ACHN (cell line): ENCODE results near the gene PLAGL2.
"Not testable (repeated sequence)": the region's sequence is repeated elsewhere in the genome, so short reads cannot be mapped to it uniquely, and the experiment has no call there.

Source experiments
- DNase-seq: peaks from one replicate; pipeline ENCODE4 v3.0.0-alpha.2; 2015
- in situ Hi-C: cut with HindIII; loops from 2 replicates; pipeline ENCODE4 v1.10.0; 2017; ENCODE audit warnings: low sequenced_read_pairs, low pct_ligation_motif_present, low pct_unique_long_range_greater_than_20kb

Gene PLAGL2

GRCh38 chr20:32207626-32208498 is at the start of gene PLAGL2, which contains the start of gene POFUT1:
PLAGL2 (minus strand) TSS chr20:32207743; CDS start chr20:32202178, 5,565 bp downstream.
POFUT1 (plus strand) TSS chr20:32207880; CDS start chr20:32207942, 62 bp downstream.
- DNase-seq: peak; percentile 86
- in situ Hi-C loops: no loop called here

- in situ Hi-C loops: no loop called here
- DNase-seq: no peak
Measured at GRCh38 chr20:32252189-32252588, 44.6 kb upstream of the PLAGL2 start.

DNA sequence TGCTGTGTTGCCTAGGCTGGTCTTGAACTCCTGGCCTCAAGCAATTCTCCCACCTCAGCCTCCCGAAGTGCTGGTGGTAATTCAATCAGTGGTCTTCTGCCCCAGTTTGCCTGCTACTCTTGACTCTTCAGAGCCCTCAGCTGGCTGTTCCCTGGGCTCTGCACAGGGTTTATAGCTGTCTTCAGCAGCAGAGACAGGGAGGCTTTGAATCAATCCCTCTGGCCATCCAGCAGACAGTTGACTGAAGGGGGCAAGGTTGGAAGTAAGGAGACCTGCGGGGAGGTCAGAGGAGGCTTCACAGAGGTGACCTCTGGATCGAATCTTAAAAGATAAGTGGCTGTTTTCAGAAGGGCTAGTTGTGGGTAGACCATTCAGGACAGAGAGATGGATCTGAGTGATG is 43.9 kb upstream of the PLAGL2 start:
- in situ Hi-C loops: no loop called here

DNA sequence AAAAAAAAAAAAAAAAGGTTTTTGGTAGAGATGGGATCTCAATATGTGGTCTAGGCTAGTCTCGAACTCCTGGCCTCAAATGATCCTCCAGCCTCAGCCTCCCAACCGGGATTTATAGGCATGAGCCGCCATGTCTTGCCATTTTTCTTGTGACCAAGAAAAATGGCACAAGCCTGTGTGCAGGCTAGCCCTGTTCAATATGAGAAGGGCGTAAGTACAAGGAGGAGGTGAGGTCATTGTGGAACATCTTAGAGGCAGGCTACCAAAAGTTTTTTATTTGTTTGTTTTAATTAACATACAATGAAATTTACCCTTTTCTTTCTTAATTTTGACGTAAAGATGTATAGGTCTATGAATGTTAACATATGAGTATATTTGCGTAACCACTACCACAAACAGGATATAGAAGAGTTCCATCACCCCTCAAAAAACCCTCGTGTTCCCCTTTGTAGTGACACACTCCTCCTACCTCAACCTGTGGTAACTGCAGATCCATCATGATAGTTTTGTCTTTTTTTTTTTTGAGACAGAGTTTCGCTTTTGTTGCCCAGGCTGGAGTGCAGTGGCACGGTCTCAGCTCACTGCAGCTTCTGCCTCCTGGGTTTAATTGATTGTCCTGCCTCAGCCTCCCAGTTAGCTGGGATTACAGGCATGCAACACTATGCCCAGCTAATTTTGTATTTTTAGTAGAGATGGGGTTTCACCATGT is 41.6 kb upstream of the PLAGL2 start:
- in situ Hi-C loops: no loop called here
- DNase-seq: no peak

More for the DNA sequence above, 43.9 kb upstream of the PLAGL2 start:
- no peak for DNase-seq

- in situ Hi-C loops: no loop called here
Measured at GRCh38 chr20:32248043-32248442, 40.5 kb upstream of the PLAGL2 start.

DNA sequence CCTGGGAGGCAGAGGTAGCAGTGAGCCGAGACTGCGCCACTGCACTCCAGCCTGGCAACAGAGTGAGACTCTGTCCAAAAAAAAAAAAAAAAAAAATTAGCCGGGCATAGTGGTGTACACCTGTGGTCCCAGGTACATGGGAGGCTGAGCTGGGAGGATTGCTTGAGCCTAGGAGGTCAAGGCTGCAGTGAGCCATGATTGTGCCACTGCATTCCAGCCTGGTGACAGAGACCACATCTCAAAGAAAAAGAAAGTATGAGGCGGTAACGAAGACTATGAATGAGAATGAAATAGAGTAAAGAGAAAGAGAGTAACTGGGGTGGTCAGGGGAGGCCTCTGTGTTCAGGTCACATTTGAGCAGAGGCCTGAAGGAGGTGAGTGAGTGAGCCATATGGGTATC is 38.7 kb upstream of the PLAGL2 start:
- DNase-seq, in situ Hi-C loops: not testable (repeated sequence)

More at GRCh38 chr20:32248043-32248442, 40.5 kb upstream of the PLAGL2 start:
- no peak for DNase-seq

DNA sequence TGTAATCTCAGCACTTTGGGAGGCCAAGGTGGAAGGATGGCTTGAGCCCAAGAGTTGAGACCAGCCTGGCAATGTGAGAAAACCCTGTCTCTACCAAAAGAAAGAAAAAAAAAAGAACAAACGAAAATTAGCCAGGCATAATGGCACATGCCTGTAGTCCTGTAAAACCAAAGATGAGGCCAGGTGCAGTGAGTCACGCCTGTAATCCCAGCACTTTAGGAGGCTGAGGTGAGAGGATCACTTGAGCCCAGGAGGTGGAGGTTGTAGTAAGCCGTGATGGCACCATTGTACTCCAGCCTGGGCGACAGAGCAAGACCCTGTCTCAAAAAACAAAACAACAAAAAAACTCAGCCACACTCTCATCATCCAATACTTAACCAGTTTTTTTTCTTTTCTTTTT is 37.4 kb upstream of the PLAGL2 start:
- in situ Hi-C loops: no loop called here
- DNase-seq: no peak

GRCh38 chr20:32244150-32244823 is 36.7 kb upstream of the PLAGL2 start:
- in situ Hi-C loops: no loop called here
- DNase-seq: no peak

DNA sequence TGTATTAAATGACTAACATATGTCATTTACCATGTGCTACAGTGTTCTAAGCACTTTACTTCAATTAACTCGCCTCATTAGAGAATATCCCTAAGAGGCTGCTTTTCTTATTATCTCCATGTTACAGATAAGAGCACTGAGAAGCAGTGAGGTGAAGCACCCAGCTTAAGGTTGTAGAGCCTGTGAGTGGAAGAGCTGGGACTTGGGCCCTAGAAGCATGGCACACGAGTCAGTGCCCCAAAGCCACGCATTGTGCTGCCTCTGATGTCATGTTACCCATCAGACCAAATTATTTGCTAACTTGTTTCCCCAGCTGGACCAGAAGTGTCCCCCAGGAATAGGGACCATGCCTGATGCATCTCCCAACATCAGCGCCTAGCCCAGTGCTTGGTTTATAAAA is 34.3 kb upstream of the PLAGL2 start:
- in situ Hi-C loops: no loop called here

DNA sequence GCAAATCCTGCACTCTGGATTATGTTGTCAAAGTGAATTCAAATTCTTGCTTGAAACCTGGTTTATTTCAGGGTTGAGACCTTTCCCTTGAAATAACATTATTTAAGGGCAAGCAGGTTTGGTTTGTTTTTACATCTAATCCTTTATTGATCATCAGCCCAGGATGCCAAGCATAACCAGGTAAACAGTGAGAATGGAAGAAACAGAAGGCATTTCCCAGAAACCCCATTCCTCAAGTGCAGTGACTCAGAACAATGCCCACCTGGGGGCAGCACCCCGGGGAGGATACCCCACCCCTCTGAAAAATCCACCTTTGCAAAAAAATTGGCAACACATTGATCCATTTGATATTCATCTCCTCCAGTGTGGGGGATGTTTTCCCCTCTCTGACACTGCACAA is 32.7 kb upstream of the PLAGL2 start:
- no peak for DNase-seq
- in situ Hi-C loops: no loop called here

More for the DNA sequence above, 34.3 kb upstream of the PLAGL2 start:
- no peak for DNase-seq

GRCh38 chr20:32238483-32239425 is 31.2 kb upstream of the PLAGL2 start:
- in situ Hi-C loops: no loop called here
- no peak for DNase-seq

- no peak for DNase-seq
- in situ Hi-C loops: no loop called here
Measured at GRCh38 chr20:32237419-32237818, 29.9 kb upstream of the PLAGL2 start.

DNA sequence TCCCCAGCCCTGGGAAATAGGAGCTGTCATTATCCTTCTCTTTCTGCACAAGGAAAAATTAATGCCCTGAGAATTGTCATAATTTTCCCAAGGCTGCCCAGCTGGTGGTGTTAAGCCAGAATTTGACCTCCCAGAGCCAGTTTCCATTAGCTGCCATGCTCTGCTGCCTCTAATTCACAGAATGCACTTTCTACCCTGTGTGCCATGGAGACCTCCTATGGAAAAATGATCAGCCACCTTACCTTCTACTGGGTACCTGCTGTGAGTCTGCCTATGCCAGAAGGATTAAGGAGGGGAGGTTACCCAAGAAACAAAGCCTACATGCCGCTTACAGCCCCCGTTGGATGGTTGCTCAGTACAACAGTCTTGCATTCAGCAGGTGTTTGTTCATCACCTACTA is 29.3 kb upstream of the PLAGL2 start:
- in situ Hi-C loops: no loop called here

GRCh38 chr20:32236048-32236533 is 28.5 kb upstream of the PLAGL2 start:
- in situ Hi-C loops: no loop called here
- DNase-seq: no peak

More for the DNA sequence above, 29.3 kb upstream of the PLAGL2 start:
- DNase-seq: no peak

DNA sequence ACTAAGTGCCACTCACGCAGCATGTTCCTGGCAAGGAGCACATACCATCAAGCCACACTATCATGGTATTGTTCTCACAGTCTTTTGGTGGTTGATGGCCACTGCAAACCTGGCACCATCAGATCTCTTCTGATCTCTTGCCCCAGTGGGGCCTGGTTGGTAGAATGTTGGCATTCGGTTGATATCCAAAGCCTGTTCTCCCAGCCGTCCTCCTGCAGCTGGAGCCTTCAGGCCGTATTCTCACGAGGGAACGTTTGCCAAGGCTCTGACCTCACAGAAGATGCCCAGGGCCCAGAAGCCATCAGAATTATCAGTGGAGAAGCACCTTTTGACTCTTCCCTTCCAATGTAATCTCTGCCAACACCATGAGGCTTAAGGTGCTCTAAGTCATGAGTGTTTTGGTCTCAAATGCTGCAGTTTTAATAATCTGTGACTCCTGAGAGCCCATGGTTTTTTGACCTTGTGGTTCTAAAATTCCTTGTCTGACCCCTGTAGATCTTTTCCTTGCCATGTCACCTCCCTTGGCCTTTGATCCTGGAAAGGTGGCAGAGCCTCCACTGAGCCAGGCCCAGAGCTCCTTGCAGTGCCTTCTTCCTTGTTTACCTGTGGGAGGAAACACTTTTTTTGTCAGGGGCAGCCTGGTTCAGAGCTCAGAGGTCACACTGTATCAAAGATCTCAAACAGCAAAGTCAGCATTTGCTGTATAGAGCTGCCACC is 27.9 kb upstream of the PLAGL2 start:
- in situ Hi-C loops: no loop called here

GRCh38 chr20:32234135-32234808 is 26.7 kb upstream of the PLAGL2 start:
- DNase-seq: no peak
- in situ Hi-C loops: no loop called here

More for the DNA sequence above, 27.9 kb upstream of the PLAGL2 start:
- DNase-seq: no peak

GRCh38 chr20:32233286-32233685 is 25.7 kb upstream of the PLAGL2 start:
- no peak for DNase-seq
- in situ Hi-C loops: no loop called here
